SK-N-SH treated with all-trans-retinoic acid at 6 μM for 48 hours (cell line): ENCODE results near the gene TRPM5.

Source experiments
- ATAC-seq: fragments of 200-7000 bp; cut with Tn5 transposase; 3 replicates; pipeline ENCODE4 v1.9.1; 2020; ENCODE audit warnings: mild to moderate bottlenecking, moderate library complexity
- ARNTL ChIP-seq: fragments of 450-650 bp; formaldehyde crosslinking; IDR thresholded peaks from 2 replicates; pipeline ENCODE4 v1.5.0; 2020; ENCODE audit warnings: low read depth, mild to moderate bottlenecking, moderate library complexity, borderline replicate concordance
- BACH2 ChIP-seq: fragments of 250-450 bp; sonication (Bioruptor Pico); IDR thresholded peaks from 2 replicates; pipeline ENCODE4 v1.9.0; 2021; ENCODE audit warnings: mild to moderate bottlenecking, borderline replicate concordance
- ESRRG ChIP-seq: fragments of 250-450 bp; sonication (Bioruptor Pico); IDR thresholded peaks from 2 replicates; pipeline ENCODE4 v1.6.1; 2021; ENCODE audit warnings: mild to moderate bottlenecking
- OSR1 ChIP-seq: fragments of 250-450 bp; sonication (Bioruptor Pico); IDR thresholded peaks from 2 replicates; pipeline ENCODE4 v1.8.0; 2022; ENCODE audit warnings: moderate library complexity, mild to moderate bottlenecking, inconsistent platforms
- PPARA ChIP-seq: fragments of 250-450 bp; sonication (Bioruptor Pico); IDR thresholded peaks from 2 replicates; pipeline ENCODE4 v1.5.0; 2020; ENCODE audit warnings: mild to moderate bottlenecking, borderline replicate concordance
- RARB ChIP-seq: fragments of 250-450 bp; sonication (Bioruptor Pico); IDR thresholded peaks from 2 replicates; pipeline ENCODE4 v1.8.0; 2021; ENCODE audit warnings: mild to moderate bottlenecking, moderate library complexity
- SNAI2 ChIP-seq: fragments of 250-450 bp; sonication (Bioruptor Pico); IDR thresholded peaks from 2 replicates; pipeline ENCODE4 v1.5.0; 2020; ENCODE audit warnings: mild to moderate bottlenecking, moderate library complexity
- TCF4 ChIP-seq: fragments of 250-450 bp; sonication (Bioruptor Pico); IDR thresholded peaks from 2 replicates; pipeline ENCODE4 v1.8.0; 2021; ENCODE audit warnings: mild to moderate bottlenecking, moderate library complexity, borderline replicate concordance
- TOX ChIP-seq: fragments of 250-450 bp; sonication (Bioruptor Pico); IDR thresholded peaks from 2 replicates; pipeline ENCODE4 v1.8.0; 2021; ENCODE audit warnings: mild to moderate bottlenecking, moderate library complexity, borderline replicate concordance
- ZC3H10 ChIP-seq: fragments of 250-450 bp; sonication (Bioruptor Pico); IDR thresholded peaks from 2 replicates; pipeline ENCODE4 v1.5.1; 2021; ENCODE audit warnings: mild to moderate bottlenecking, moderate library complexity
- ZFP3 ChIP-seq: fragments of 250-450 bp; sonication (Bioruptor Pico); IDR thresholded peaks from 2 replicates; pipeline ENCODE4 v1.5.0; 2020; ENCODE audit warnings: mild to moderate bottlenecking, moderate library complexity
- ZFP30 ChIP-seq: fragments of 450-650 bp; formaldehyde crosslinking; IDR thresholded peaks from 2 replicates; pipeline ENCODE4 v1.5.0; 2022; ENCODE audit warnings: mild to moderate bottlenecking, moderate library complexity
- ZNF565 ChIP-seq: fragments of 450-650 bp; formaldehyde crosslinking; conservative IDR thresholded peaks from 2 replicates; pipeline ENCODE4 v1.5.0; 2020; ENCODE audit warnings: low read depth, mild to moderate bottlenecking, moderate library complexity
- ZNF70 ChIP-seq: fragments of 450-650 bp; formaldehyde crosslinking; IDR thresholded peaks from 2 replicates; pipeline ENCODE4 v1.5.0; 2020; ENCODE audit warnings: mild to moderate bottlenecking, moderate library complexity
- ZNF8 ChIP-seq: fragments of 450-650 bp; formaldehyde crosslinking; IDR thresholded peaks from 2 replicates; pipeline ENCODE4 v1.5.0; 2020; ENCODE audit warnings: mild to moderate bottlenecking, moderate library complexity
- TF ChIP-seq, protein P1 (sequence below): fragments of 250-450 bp; sonication (Bioruptor Pico); IDR thresholded peaks from 2 replicates; pipeline ENCODE4 v1.5.1; 2021; ENCODE audit warnings: mild to moderate bottlenecking, moderate library complexity
- TF ChIP-seq, protein P2 (sequence below): fragments of 250-450 bp; sonication (Bioruptor Pico); IDR thresholded peaks from 2 replicates; pipeline ENCODE4 v1.5.1; 2020; ENCODE audit warnings: low read depth, mild to moderate bottlenecking, moderate library complexity
- TF ChIP-seq, protein P3 (sequence below): fragments of 250-450 bp; sonication (Bioruptor Pico); IDR thresholded peaks from 2 replicates; pipeline ENCODE4 v1.8.0; 2020; ENCODE audit warnings: mild to moderate bottlenecking, moderate library complexity, borderline replicate concordance
- TF ChIP-seq, protein P4 (sequence below): fragments of 250-450 bp; sonication (Bioruptor Pico); IDR thresholded peaks from 2 replicates; pipeline ENCODE4 v1.8.0; 2021; ENCODE audit warnings: low read depth, mild to moderate bottlenecking, moderate library complexity, borderline replicate concordance
- TF ChIP-seq, protein P5 (sequence below): fragments of 250-450 bp; sonication (Bioruptor Pico); IDR thresholded peaks from 2 replicates; pipeline ENCODE4 v1.5.0; 2020; ENCODE audit warnings: mild to moderate bottlenecking, moderate library complexity

TRPM5 gene

DNA sequence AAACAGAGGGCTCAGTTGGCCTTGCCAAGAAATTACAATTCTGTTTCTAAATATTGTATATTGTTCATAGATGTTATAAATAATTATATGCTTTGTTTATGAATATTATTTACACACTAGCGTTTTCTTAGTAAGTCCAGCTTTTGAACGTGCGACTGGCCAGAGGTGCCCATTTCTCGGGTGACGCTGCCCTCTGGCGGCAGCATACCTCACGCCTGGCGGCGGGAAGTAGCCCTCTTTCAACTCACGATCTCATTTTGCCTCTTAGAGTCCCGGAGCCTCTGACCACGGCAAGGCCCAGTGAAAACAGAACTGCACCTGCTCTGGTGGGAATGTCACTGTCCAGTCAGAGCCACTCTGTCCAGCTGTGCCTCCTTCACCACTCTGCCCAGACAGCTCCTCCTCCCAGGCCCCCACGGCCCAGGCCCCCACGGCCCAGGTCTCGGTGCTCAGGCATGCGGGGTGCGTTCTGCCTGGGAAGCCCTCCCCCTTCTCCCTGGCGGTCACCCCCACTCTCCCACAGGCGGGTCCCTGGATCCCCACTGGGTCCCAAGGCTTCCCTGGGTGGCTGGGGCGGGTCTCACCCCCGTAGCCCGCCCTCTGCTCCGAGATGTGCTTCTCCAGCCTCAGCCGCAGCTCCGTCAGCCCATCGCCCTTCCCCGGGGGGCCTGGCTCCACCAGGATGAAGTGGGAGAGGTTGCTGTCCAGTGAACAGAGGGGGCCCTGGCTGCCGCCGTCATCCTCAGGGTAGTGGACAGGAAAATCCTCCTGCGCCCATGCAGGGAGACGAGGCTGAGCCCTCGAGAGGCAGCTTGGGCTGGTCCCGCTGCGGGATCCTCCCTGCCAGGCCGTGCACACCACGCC is 24.4 kb downstream of the TRPM5 start:
- TF ChIP-seq ZFP3 (CRISPR knock-in tag): no peak
- TF ChIP-seq, protein P1, sequence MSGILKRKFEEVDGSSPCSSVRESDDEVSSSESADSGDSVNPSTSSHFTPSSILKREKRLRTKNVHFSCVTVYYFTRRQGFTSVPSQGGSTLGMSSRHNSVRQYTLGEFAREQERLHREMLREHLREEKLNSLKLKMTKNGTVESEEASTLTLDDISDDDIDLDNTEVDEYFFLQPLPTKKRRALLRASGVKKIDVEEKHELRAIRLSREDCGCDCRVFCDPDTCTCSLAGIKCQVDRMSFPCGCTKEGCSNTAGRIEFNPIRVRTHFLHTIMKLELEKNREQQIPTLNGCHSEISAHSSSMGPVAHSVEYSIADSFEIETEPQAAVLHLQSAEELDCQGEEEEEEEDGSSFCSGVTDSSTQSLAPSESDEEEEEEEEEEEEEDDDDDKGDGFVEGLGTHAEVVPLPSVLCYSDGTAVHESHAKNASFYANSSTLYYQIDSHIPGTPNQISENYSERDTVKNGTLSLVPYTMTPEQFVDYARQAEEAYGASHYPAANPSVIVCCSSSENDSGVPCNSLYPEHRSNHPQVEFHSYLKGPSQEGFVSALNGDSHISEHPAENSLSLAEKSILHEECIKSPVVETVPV (CRISPR knock-in tag): no peak
- no peak for TF ChIP-seq TCF4
- no peak for TF ChIP-seq ZC3H10 (CRISPR knock-in tag)
- TF ChIP-seq, protein P2, sequence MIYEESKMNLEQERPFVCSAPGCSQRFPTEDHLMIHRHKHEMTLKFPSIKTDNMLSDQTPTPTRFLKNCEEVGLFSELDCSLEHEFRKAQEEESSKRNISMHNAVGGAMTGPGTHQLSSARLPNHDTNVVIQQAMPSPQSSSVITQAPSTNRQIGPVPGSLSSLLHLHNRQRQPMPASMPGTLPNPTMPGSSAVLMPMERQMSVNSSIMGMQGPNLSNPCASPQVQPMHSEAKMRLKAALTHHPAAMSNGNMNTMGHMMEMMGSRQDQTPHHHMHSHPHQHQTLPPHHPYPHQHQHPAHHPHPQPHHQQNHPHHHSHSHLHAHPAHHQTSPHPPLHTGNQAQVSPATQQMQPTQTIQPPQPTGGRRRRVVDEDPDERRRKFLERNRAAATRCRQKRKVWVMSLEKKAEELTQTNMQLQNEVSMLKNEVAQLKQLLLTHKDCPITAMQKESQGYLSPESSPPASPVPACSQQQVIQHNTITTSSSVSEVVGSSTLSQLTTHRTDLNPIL (CRISPR knock-in tag): no peak
- TF ChIP-seq OSR1 (CRISPR knock-in tag): no peak
- ATAC-seq: peak; percentile 84

DNA sequence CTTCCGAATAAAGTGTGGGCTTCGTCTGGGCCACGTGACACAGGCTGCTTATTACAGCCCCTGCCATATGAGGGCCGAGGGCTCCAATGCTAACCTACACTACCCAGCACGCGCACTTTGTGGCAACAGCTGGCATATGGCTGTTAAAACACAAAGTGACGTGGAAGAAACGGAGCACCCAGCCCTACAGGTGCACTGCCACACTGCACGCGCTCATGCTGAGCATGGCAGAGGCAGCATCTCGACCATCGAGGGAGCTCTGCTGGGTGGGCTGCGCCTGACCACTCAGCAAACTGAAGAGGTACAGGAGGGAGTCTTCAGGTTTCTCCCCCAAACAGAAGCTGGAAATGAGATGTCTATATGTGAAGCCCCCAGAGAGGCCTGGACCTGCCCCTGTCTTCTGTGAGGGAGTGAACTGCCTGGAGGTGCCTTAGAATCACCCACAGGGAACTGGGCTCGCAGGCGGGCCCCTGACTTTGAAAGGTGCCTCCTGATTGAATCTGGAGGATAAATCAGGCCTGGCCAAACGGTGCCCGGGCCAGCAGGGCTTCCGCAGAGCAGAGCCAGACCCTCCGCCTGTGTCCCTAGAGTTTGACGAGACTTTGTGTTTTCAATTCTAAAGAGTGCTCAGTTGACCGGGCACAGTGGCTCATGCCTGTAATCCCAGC is 25.5 kb downstream of the TRPM5 start:
- ATAC-seq: no peak
- no peak for TF ChIP-seq ESRRG (CRISPR knock-in tag)
- TF ChIP-seq, protein P2 (CRISPR knock-in tag): no peak
- no peak for TF ChIP-seq ARNTL
- TF ChIP-seq ZFP30 (CRISPR knock-in tag): no peak
- TF ChIP-seq BACH2 (CRISPR knock-in tag): no peak
- TF ChIP-seq, protein P1 (CRISPR knock-in tag): no peak
- TF ChIP-seq ZNF8 (CRISPR knock-in tag): no peak
- TF ChIP-seq TOX (CRISPR knock-in tag): no peak
- TF ChIP-seq SNAI2 (CRISPR knock-in tag): no peak
- TF ChIP-seq ZNF70 (CRISPR knock-in tag): no peak
- no peak for TF ChIP-seq RARB (CRISPR knock-in tag)
- TF ChIP-seq, protein P3, sequence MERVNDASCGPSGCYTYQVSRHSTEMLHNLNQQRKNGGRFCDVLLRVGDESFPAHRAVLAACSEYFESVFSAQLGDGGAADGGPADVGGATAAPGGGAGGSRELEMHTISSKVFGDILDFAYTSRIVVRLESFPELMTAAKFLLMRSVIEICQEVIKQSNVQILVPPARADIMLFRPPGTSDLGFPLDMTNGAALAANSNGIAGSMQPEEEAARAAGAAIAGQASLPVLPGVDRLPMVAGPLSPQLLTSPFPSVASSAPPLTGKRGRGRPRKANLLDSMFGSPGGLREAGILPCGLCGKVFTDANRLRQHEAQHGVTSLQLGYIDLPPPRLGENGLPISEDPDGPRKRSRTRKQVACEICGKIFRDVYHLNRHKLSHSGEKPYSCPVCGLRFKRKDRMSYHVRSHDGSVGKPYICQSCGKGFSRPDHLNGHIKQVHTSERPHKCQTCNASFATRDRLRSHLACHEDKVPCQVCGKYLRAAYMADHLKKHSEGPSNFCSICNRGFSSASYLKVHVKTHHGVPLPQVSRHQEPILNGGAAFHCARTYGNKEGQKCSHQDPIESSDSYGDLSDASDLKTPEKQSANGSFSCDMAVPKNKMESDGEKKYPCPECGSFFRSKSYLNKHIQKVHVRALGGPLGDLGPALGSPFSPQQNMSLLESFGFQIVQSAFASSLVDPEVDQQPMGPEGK: no peak
- TF ChIP-seq, protein P4, sequence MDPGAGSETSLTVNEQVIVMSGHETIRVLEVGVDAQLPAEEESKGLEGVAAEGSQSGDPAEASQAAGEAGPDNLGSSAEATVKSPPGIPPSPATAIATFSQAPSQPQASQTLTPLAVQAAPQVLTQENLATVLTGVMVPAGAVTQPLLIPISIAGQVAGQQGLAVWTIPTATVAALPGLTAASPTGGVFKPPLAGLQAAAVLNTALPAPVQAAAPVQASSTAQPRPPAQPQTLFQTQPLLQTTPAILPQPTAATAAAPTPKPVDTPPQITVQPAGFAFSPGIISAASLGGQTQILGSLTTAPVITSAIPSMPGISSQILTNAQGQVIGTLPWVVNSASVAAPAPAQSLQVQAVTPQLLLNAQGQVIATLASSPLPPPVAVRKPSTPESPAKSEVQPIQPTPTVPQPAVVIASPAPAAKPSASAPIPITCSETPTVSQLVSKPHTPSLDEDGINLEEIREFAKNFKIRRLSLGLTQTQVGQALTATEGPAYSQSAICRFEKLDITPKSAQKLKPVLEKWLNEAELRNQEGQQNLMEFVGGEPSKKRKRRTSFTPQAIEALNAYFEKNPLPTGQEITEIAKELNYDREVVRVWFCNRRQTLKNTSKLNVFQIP (CRISPR knock-in tag): no peak
- no peak for TF ChIP-seq TCF4
- TF ChIP-seq, protein P5, sequence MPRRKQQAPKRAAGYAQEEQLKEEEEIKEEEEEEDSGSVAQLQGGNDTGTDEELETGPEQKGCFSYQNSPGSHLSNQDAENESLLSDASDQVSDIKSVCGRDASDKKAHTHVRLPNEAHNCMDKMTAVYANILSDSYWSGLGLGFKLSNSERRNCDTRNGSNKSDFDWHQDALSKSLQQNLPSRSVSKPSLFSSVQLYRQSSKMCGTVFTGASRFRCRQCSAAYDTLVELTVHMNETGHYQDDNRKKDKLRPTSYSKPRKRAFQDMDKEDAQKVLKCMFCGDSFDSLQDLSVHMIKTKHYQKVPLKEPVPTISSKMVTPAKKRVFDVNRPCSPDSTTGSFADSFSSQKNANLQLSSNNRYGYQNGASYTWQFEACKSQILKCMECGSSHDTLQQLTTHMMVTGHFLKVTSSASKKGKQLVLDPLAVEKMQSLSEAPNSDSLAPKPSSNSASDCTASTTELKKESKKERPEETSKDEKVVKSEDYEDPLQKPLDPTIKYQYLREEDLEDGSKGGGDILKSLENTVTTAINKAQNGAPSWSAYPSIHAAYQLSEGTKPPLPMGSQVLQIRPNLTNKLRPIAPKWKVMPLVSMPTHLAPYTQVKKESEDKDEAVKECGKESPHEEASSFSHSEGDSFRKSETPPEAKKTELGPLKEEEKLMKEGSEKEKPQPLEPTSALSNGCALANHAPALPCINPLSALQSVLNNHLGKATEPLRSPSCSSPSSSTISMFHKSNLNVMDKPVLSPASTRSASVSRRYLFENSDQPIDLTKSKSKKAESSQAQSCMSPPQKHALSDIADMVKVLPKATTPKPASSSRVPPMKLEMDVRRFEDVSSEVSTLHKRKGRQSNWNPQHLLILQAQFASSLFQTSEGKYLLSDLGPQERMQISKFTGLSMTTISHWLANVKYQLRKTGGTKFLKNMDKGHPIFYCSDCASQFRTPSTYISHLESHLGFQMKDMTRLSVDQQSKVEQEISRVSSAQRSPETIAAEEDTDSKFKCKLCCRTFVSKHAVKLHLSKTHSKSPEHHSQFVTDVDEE (CRISPR knock-in tag): no peak
- no peak for TF ChIP-seq ZNF565 (CRISPR knock-in tag)
- no peak for TF ChIP-seq PPARA (CRISPR knock-in tag)
- no peak for TF ChIP-seq ZC3H10 (CRISPR knock-in tag)
